BE2C (cell line): Measurements from ENCODE around the gene KIF6.

ENCODE experiments used
- DNase-seq: peaks from one replicate; pipeline ENCODE4 v3.0.0-alpha.2; 2020
- H3K27me3 ChIP-seq: fragments of 250-450 bp; sonication (Bioruptor Pico); 2 replicates; pipeline ENCODE4 v1.5.1; 2020; ENCODE audit warnings: mild to moderate bottlenecking
- H3K36me3 ChIP-seq: fragments of 250-450 bp; sonication (Bioruptor Pico); 2 replicates; pipeline ENCODE4 v1.5.1; 2020; ENCODE audit warnings: mild to moderate bottlenecking
- H3K4me1 ChIP-seq: fragments of 250-450 bp; sonication (Bioruptor Pico); 2 replicates; pipeline ENCODE4 v1.5.1; 2020
- H3K4me3 ChIP-seq: 2 replicates; pipeline ENCODE4 v1.5.1; 2011; ENCODE audit warnings: low read depth, low read length
- H3K9me3 ChIP-seq: fragments of 250-450 bp; sonication (Bioruptor Pico); 2 replicates; pipeline ENCODE4 v1.5.1; 2020
- CTCF ChIP-seq: IDR thresholded peaks from 2 replicates; pipeline ENCODE4 v1.5.1; 2012; ENCODE audit warnings: mild to moderate bottlenecking, low read depth, low read length

KIF6 gene

GRCh38 chr6:39302669-39303424, 422.4 kb downstream of the KIF6 start:
- Histone ChIP-seq H3K4me1 (no peaks in the 10 kb centered on the region), H3K9me3 (no peaks in the 10 kb centered on the region), H3K27me3 (peaks cover 12% of the 10 kb centered on the region), H3K4me3 (no peak overlapping the region), H3K36me3 (no peaks in the 10 kb centered on the region)
- peak; percentile 87 for DNase-seq
- peak; percentile 91 for TF ChIP-seq CTCF

- no peak for TF ChIP-seq CTCF
- no peaks in the 10 kb centered on the region for H3K4me1 ChIP-seq
- no peaks in the 10 kb centered on the region for H3K9me3 ChIP-seq
- no peaks in the 10 kb centered on the region for H3K36me3 ChIP-seq
- H3K4me3 ChIP-seq, result no peak overlapping the region
- DNase-seq, result no peak
- peaks cover 12% of the 10 kb centered on the region for H3K27me3 ChIP-seq
Measured at GRCh38 chr6:39302011-39302410, 423.2 kb downstream of the KIF6 start.

GRCh38 chr6:39301606-39302005, 423.6 kb downstream of the KIF6 start:
- DNase-seq, result peak; percentile 48
- Histone ChIP-seq H3K4me1 (no peaks in the 10 kb centered on the region), H3K4me3 (no peak overlapping the region), H3K9me3 (no peaks in the 10 kb centered on the region), H3K36me3 (no peaks in the 10 kb centered on the region), H3K27me3 (peaks cover 12% of the 10 kb centered on the region)
- TF ChIP-seq CTCF, result peak; percentile 57

GRCh38 chr6:39300739-39301138, 424.5 kb downstream of the KIF6 start:
- Histone ChIP-seq H3K4me1 (no peaks in the 10 kb centered on the region), H3K9me3 (no peaks in the 10 kb centered on the region), H3K36me3 (no peaks in the 10 kb centered on the region), H3K27me3 (peaks cover 12% of the 10 kb centered on the region), H3K4me3 (no peak overlapping the region)
- TF ChIP-seq CTCF, result no peak
- DNase-seq, result no peak

- Histone ChIP-seq H3K4me3 (no peak overlapping the region), H3K27me3 (peaks cover 12% of the 10 kb centered on the region), H3K9me3 (no peaks in the 10 kb centered on the region), H3K36me3 (no peaks in the 10 kb centered on the region), H3K4me1 (no peaks in the 10 kb centered on the region)
- TF ChIP-seq CTCF, result no peak
- DNase-seq, result no peak
Measured at GRCh38 chr6:39298061-39298460, 427.1 kb downstream of the KIF6 start.
